Measurements from ENCODE around the gene WNK2. TPM values are rescaled to one million over a fixed set of nuclear protein-coding genes. Genes with fewer than 3 reads are reported as not detected.

WNK2 gene
- polyA plus RNA-seq, 3 donors: 0.40 TPM; not detected in 2

DNA sequence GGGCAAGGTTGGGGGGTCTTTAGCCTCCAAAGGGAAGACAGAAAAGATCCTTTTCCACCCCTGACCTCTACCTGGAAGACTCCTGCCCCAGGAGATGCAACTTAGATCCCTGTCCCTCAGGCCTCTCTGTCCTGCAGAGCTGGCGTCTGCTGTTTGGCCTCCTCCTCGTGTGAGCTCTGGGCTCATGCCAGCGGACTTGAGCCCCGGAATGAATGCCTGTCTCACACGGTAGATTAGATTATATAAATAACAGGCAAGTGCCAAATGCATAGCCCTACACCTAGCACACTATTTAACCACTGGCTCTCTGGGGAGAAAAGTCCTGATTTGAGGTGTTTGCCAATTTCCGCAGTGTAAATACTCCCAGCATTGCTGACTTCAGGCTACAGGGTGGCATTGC, 1.4 kb upstream of the WNK2 start:
- intact Hi-C loops (cut with micrococcal nuclease): no loop called here
- no peaks in the 10 kb centered on the region for H4K20me1 ChIP-seq (ENCODE audit: insufficient read depth, low read length)
- no peak overlapping the region for H3K27ac ChIP-seq (ENCODE audit: low read depth in 1 of 2, low read length in 2 of 2)
- no peak overlapping the region for H3K4me3 ChIP-seq (replicated peaks in 1 of 3; ENCODE audit: low read depth in 2 of 3, low read length in 3 of 3)
- H3K4me2 ChIP-seq (replicated peaks; ENCODE audit: extremely low read depth, low read length, poor library complexity, severe bottlenecking): no peak overlapping the region
- Mint-ChIP-seq H3K9me3 (peaks cover 0 to 8% (median 2%) of the 10 kb centered on the region in 7 donors), H3K27ac (no peak overlapping the region), H3K27me3 (ENCODE audit: low read depth in 3 of 3) (peaks cover 61 to 88% (median 81%) of the 10 kb centered on the region in 3 donors), H3K4me1 (peaks cover 8% of the 10 kb centered on the region), H3K36me3 (peaks cover 0 to 5% of the 10 kb centered on the region in 2 donors), H3K4me3 (peak overlapping the region in 1 of 2 donors; percentile 85)
- H3K9me3 ChIP-seq (replicated peaks in 1 of 2; ENCODE audit: control insufficient read depth in 1 of 2, insufficient read depth in 1 of 2, low read length in 2 of 2): peaks cover 0 to 8% of the 10 kb centered on the region in 2 donors
- peaks cover 24 to 64% of the 10 kb centered on the region in 2 donors for H3K27me3 ChIP-seq (ENCODE audit: control insufficient read depth in 2 of 2, insufficient read depth in 2 of 2, low read length in 2 of 2)
- no peak for DNase-seq
- 100% methylated on average over 2 of the region's 6 CpGs for WGBS (ENCODE audit: insufficient coverage)
- TF ChIP-seq, protein P1, sequence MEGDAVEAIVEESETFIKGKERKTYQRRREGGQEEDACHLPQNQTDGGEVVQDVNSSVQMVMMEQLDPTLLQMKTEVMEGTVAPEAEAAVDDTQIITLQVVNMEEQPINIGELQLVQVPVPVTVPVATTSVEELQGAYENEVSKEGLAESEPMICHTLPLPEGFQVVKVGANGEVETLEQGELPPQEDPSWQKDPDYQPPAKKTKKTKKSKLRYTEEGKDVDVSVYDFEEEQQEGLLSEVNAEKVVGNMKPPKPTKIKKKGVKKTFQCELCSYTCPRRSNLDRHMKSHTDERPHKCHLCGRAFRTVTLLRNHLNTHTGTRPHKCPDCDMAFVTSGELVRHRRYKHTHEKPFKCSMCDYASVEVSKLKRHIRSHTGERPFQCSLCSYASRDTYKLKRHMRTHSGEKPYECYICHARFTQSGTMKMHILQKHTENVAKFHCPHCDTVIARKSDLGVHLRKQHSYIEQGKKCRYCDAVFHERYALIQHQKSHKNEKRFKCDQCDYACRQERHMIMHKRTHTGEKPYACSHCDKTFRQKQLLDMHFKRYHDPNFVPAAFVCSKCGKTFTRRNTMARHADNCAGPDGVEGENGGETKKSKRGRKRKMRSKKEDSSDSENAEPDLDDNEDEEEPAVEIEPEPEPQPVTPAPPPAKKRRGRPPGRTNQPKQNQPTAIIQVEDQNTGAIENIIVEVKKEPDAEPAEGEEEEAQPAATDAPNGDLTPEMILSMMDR (IDR thresholded peaks at IDR 0.05): no peak
- no peak overlapping the region for H2AFZ ChIP-seq (ENCODE audit: insufficient read depth, low read depth, low read length, poor library complexity, severe bottlenecking)
- H3K36me3 ChIP-seq (replicated peaks in 1 of 2; ENCODE audit: control insufficient read depth in 1 of 2, insufficient read depth in 2 of 2, low read length in 2 of 2): no peaks in the 10 kb centered on the region
- H3K79me2 ChIP-seq (ENCODE audit: insufficient read depth, low read length): no peaks in the 10 kb centered on the region
- peaks cover 9 to 16% of the 10 kb centered on the region in 2 donors for H3K4me1 ChIP-seq (ENCODE audit: control insufficient read depth in 1 of 2, insufficient read depth in 2 of 2, low read length in 2 of 2)
- no peak overlapping the region for H3K9ac ChIP-seq (ENCODE audit: insufficient read depth, low read length, poor library complexity, severe bottlenecking)

DNA sequence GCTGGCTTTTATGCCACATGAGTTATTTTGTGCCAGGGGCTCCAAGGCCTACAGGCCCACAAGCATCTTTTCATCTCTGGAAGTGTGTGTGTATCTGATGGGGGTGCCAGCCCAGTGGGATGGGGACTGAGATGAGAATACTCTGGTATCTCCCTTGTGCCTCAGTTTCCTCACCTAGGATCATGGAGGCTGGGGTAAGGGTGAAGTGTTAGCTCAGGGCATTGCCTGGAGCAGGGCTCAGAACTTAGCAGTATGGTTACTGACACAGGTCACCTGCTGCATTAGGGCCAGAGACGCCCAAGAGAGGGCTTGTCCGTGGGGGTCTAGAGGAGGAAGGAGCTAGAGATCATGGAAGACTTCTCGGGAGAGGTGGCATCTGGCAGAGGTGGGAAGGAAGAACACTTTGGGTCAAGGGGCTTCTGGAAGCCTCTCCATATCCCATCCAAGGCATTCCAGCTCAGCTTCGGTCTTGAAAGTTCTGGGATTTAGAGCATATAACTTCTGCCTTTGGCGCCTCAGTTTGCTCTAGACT, 742 bp upstream of the WNK2 start:
- peak overlapping the region in 1 of 3 experiments; percentile 65 for H3K4me3 ChIP-seq (replicated peaks in 1 of 3; ENCODE audit: low read depth in 2 of 3, low read length in 3 of 3)
- peak overlapping the region; percentile 75 to 85 for H3K4me3 Mint-ChIP-seq

More for the DNA sequence above, 742 bp upstream of the WNK2 start:
- Histone ChIP-seq H3K79me2 (ENCODE audit: insufficient read depth, low read length) (no peaks in the 10 kb centered on the region), H3K36me3 (replicated peaks in 1 of 2; ENCODE audit: control insufficient read depth in 1 of 2, insufficient read depth in 2 of 2, low read length in 2 of 2) (no peaks in the 10 kb centered on the region), H4K20me1 (ENCODE audit: insufficient read depth, low read length) (no peaks in the 10 kb centered on the region), H3K9me3 (replicated peaks in 1 of 2; ENCODE audit: control insufficient read depth in 1 of 2, insufficient read depth in 1 of 2, low read length in 2 of 2) (peaks cover 0 to 8% of the 10 kb centered on the region in 2 donors), H3K9ac (ENCODE audit: insufficient read depth, low read length, poor library complexity, severe bottlenecking) (no peak overlapping the region), H2AFZ (ENCODE audit: insufficient read depth, low read depth, low read length, poor library complexity, severe bottlenecking) (no peak overlapping the region), H3K4me2 (replicated peaks; ENCODE audit: extremely low read depth, low read length, poor library complexity, severe bottlenecking) (peak overlapping the region; percentile 73), H3K27me3 (ENCODE audit: control insufficient read depth in 2 of 2, insufficient read depth in 2 of 2, low read length in 2 of 2) (peaks cover 24 to 66% of the 10 kb centered on the region in 2 donors), H3K27ac (ENCODE audit: low read depth in 1 of 2, low read length in 2 of 2) (no peak overlapping the region), H3K4me1 (ENCODE audit: control insufficient read depth in 1 of 2, insufficient read depth in 2 of 2, low read length in 2 of 2) (peaks cover 9 to 16% of the 10 kb centered on the region in 2 donors)
- peaks cover 0 to 8% (median 2%) of the 10 kb centered on the region in 7 donors for H3K9me3 Mint-ChIP-seq
- H3K4me1 Mint-ChIP-seq: peaks cover 8% of the 10 kb centered on the region
- H3K36me3 Mint-ChIP-seq: peaks cover 0 to 5% of the 10 kb centered on the region in 2 donors
- peaks cover 66 to 92% (median 81%) of the 10 kb centered on the region in 3 donors for H3K27me3 Mint-ChIP-seq (ENCODE audit: low read depth in 3 of 3)
- H3K27ac Mint-ChIP-seq: no peak overlapping the region
- WGBS (ENCODE audit: insufficient coverage): 89% methylated on average over 2 of the region's 5 CpGs
- intact Hi-C loops (cut with micrococcal nuclease): no loop called here
- TF ChIP-seq, protein P1 (IDR thresholded peaks at IDR 0.05): no peak
- DNase-seq: no peak

Data from CD14-positive monocyte (primary cell).